Mammary epithelial cell (primary cell): ENCODE measurements around the gene SIT1.
"Not testable (repeated sequence)": the region's sequence is repeated elsewhere in the genome, so short reads cannot be mapped to it uniquely, and the experiment has no call there.

Source experiments
- EZH2 ChIP-seq: IDR thresholded peaks from 2 replicates; pipeline ENCODE4 v1.6.1; 2012; ENCODE audit warnings: low read length, inconsistent platforms, borderline replicate concordance
- TF ChIP-seq, protein P1 (sequence below), 2 donors: IDR thresholded peaks in 1 of 2; conservative IDR thresholded peaks in 1 of 2; 2 replicates each; pipeline ENCODE4 v1.5.1; 2011 to 2012; ENCODE audit warnings: inconsistent platforms in 2 of 2, low read length in 2 of 2, mild to moderate bottlenecking in 2 of 2, control low read depth in 1 of 2, low read depth in 1 of 2; ENCODE audit not compliant: insufficient read depth in 1 of 2; ENCODE audit errors: extremely low read depth in 1 of 2

- TF ChIP-seq, protein P1, sequence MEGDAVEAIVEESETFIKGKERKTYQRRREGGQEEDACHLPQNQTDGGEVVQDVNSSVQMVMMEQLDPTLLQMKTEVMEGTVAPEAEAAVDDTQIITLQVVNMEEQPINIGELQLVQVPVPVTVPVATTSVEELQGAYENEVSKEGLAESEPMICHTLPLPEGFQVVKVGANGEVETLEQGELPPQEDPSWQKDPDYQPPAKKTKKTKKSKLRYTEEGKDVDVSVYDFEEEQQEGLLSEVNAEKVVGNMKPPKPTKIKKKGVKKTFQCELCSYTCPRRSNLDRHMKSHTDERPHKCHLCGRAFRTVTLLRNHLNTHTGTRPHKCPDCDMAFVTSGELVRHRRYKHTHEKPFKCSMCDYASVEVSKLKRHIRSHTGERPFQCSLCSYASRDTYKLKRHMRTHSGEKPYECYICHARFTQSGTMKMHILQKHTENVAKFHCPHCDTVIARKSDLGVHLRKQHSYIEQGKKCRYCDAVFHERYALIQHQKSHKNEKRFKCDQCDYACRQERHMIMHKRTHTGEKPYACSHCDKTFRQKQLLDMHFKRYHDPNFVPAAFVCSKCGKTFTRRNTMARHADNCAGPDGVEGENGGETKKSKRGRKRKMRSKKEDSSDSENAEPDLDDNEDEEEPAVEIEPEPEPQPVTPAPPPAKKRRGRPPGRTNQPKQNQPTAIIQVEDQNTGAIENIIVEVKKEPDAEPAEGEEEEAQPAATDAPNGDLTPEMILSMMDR (conservative IDR thresholded peaks at IDR 0.05 in 1 of 2, IDR thresholded peaks at IDR 0.05 in 1 of 2; ENCODE audit: extremely low read depth in 1 of 2, insufficient read depth in 1 of 2, low read depth in 1 of 2, low read length in 2 of 2) = not testable (repeated sequence)
- TF ChIP-seq EZH2 = not testable (repeated sequence)
These were observed 12.0 kb downstream of the SIT1 start for GRCh38 chr9:35638751-35639150.
